ENCODE data around the gene LARP1B.

DNA sequence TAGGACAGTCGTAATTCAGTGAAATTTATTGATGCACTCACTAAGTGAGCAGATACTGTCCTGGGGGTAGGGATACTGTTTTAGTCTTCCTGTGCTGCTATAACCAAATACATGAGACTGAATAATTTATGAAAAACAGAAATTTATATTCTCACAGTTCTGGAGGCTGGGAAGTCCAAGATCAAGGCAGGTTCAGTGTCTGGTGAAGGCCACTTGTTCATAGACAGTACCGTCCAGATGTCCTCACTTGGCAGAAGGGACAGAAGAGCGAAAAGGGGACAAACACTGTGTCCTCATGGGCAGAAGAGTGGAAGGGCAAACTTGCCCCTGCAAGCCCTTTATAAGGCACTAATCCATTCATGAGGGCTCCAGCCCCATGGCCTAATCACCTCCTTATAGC is 180.9 kb downstream of the LARP1B start:
- TF ChIP-seq, protein P1, sequence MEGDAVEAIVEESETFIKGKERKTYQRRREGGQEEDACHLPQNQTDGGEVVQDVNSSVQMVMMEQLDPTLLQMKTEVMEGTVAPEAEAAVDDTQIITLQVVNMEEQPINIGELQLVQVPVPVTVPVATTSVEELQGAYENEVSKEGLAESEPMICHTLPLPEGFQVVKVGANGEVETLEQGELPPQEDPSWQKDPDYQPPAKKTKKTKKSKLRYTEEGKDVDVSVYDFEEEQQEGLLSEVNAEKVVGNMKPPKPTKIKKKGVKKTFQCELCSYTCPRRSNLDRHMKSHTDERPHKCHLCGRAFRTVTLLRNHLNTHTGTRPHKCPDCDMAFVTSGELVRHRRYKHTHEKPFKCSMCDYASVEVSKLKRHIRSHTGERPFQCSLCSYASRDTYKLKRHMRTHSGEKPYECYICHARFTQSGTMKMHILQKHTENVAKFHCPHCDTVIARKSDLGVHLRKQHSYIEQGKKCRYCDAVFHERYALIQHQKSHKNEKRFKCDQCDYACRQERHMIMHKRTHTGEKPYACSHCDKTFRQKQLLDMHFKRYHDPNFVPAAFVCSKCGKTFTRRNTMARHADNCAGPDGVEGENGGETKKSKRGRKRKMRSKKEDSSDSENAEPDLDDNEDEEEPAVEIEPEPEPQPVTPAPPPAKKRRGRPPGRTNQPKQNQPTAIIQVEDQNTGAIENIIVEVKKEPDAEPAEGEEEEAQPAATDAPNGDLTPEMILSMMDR (conservative IDR thresholded peaks at IDR 0.05 in 1 of 2, IDR thresholded peaks at IDR 0.05 in 1 of 2; ENCODE audit: low read depth in 1 of 2, low read length in 2 of 2) = no peak
- TF ChIP-seq EZH2 (IDR thresholded peaks at IDR 0.05; ENCODE audit: low read length, missing control alignments) = no peak

Data from fibroblast of lung (primary cell).